Hepatocyte (in vitro differentiated cells): ENCODE results near the gene NPAS4. TPM values are rescaled to one million over a fixed set of nuclear protein-coding genes. Genes with fewer than 3 reads are reported as not detected.

Experiments
- DNase-seq: peaks from one replicate; pipeline ENCODE4 v3.0.0-alpha.2; 2016; ENCODE audit warnings: low spot score
- H2AFZ ChIP-seq: fragments of 200-600 bp; sonication (generic); 2 replicates; pipeline ENCODE4 v1.6.0; 2016; ENCODE audit warnings: antibody characterized with exemption, mild to moderate bottlenecking
- H3K27ac ChIP-seq: fragments of 200-600 bp; sonication (generic); 2 replicates; pipeline ENCODE4 v1.5.1; 2016; ENCODE audit warnings: mild to moderate bottlenecking
- H3K27me3 ChIP-seq: fragments of 200-600 bp; sonication (generic); 2 replicates; pipeline ENCODE4 v1.6.1; 2016
- H3K36me3 ChIP-seq: fragments of 200-600 bp; sonication (generic); replicated peaks from 2 replicates; pipeline ENCODE4 v1.5.1; 2016; ENCODE audit warnings: low read depth; ENCODE audit not compliant: insufficient read depth
- H3K4me1 ChIP-seq: fragments of 200-600 bp; sonication (generic); 2 replicates; pipeline ENCODE4 v1.5.1; 2016; ENCODE audit warnings: mild to moderate bottlenecking, moderate library complexity; ENCODE audit not compliant: insufficient read depth
- H3K4me2 ChIP-seq: fragments of 200-600 bp; sonication (generic); 2 replicates; pipeline ENCODE4 v1.6.0; 2016
- H3K4me3 ChIP-seq: fragments of 200-600 bp; sonication (generic); 2 replicates; pipeline ENCODE4 v1.5.1; 2016; ENCODE audit warnings: mild to moderate bottlenecking
- H3K79me2 ChIP-seq: fragments of 200-600 bp; sonication (generic); 2 replicates; pipeline ENCODE4 v1.6.0; 2017; ENCODE audit warnings: mild to moderate bottlenecking
- H3K9me2 ChIP-seq: fragments of 200-600 bp; sonication (generic); replicated peaks from 2 replicates; pipeline ENCODE4 v1.6.0; 2017; ENCODE audit warnings: mild to moderate bottlenecking; ENCODE audit not compliant: insufficient read depth
- H3K9me3 ChIP-seq: fragments of 200-600 bp; sonication (generic); 2 replicates; pipeline ENCODE4 v1.5.1; 2016; ENCODE audit warnings: low read depth, mild to moderate bottlenecking
- H4K20me1 ChIP-seq: fragments of 200-600 bp; sonication (generic); 2 replicates; pipeline ENCODE4 v1.6.0; 2016; ENCODE audit warnings: mild to moderate bottlenecking; ENCODE audit not compliant: insufficient read depth, poor library complexity, severe bottlenecking
- EZH2 ChIP-seq: fragments of 200-600 bp; sonication (generic); IDR thresholded peaks from 2 replicates; pipeline ENCODE4 v1.6.1; 2016; ENCODE audit warnings: antibody characterized with exemption, mild to moderate bottlenecking, borderline replicate concordance
- EZH2phosphoT487 ChIP-seq: fragments of 200-600 bp; sonication (generic); IDR thresholded peaks from one replicate; pipeline ENCODE4 v1.6.1; 2018; ENCODE audit warnings: antibody characterized with exemption, mild to moderate bottlenecking, low read depth, moderate library complexity; ENCODE audit not compliant: unreplicated experiment, severe bottlenecking
- WGBS: methylation state at CpG from one replicate; pipeline ENCODE4 v1.1.6; 2016; ENCODE audit warnings: low lambda C conversion rate; ENCODE audit errors: missing lambda C conversion rate; 5-methylcytosine and 5-hydroxymethylcytosine counted together
- polyA plus RNA-seq: library from polyadenylated mRNA; unstranded; fragments of >200 nt; fragmentation: Nextera tagmentation; extraction: Ambion mirVana; gene quantifications from 2 replicates; pipeline ENCODE4 v1.2.1, GENCODE V29; 2016
- total RNA-seq: library from RNA; depleted of rRNA; stranded (reverse); fragments of >200 nt; gene quantifications from 2 replicates; pipeline ENCODE4 v1.2.3, GENCODE V29; 2014
- TF ChIP-seq, protein P1 (sequence below): fragments of 200-600 bp; sonication (generic); IDR thresholded peaks from 2 replicates; pipeline ENCODE4 v1.5.1; 2016; ENCODE audit warnings: antibody characterized with exemption, mild to moderate bottlenecking; ENCODE audit not compliant: poor library complexity

The NPAS4 gene
- total and polyA plus RNA-seq, 2 experiments from 2014 or later = 0.31 TPM; not detected in 1

DNA sequence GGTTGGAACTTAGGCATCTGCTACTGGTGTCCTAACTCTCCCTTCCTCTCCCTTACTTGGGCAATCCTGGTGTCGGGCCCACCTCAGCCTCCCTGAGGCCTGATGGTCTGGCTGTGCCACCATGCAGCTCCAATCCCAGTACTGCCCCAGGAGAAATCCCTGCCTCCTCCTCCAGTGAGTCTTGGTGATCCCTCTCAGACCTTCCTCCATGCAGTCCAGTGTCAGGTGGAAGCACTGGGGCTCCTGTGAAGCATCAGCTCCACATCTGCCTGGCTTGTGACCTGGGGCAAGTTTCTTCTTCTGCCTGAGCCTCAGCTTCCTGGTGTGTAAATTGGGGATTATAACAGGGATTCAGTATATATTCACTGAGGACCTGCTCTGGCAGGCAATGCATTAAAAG is 44.1 kb downstream of the NPAS4 start:
- Histone ChIP-seq H3K9me2 (no peaks in the 10 kb centered on the region), H3K36me3 (no peaks in the 10 kb centered on the region), H3K27me3 (no peaks in the 10 kb centered on the region), H3K4me2 (no peak overlapping the region), H3K9me3 (no peaks in the 10 kb centered on the region), H3K79me2 (peaks cover 2% of the 10 kb centered on the region), H3K4me3 (no peak overlapping the region), H4K20me1 (no peaks in the 10 kb centered on the region), H3K27ac (no peak overlapping the region), H2AFZ (no peak overlapping the region), H3K4me1 (peaks cover 12% of the 10 kb centered on the region)
- TF ChIP-seq EZH2phosphoT487 (no peak), EZH2 (no peak)
- TF ChIP-seq, protein P1, sequence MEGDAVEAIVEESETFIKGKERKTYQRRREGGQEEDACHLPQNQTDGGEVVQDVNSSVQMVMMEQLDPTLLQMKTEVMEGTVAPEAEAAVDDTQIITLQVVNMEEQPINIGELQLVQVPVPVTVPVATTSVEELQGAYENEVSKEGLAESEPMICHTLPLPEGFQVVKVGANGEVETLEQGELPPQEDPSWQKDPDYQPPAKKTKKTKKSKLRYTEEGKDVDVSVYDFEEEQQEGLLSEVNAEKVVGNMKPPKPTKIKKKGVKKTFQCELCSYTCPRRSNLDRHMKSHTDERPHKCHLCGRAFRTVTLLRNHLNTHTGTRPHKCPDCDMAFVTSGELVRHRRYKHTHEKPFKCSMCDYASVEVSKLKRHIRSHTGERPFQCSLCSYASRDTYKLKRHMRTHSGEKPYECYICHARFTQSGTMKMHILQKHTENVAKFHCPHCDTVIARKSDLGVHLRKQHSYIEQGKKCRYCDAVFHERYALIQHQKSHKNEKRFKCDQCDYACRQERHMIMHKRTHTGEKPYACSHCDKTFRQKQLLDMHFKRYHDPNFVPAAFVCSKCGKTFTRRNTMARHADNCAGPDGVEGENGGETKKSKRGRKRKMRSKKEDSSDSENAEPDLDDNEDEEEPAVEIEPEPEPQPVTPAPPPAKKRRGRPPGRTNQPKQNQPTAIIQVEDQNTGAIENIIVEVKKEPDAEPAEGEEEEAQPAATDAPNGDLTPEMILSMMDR = no peak
- DNase-seq = no peak
- 100% methylated on average over 1 of the region's 1 CpG for WGBS

DNA sequence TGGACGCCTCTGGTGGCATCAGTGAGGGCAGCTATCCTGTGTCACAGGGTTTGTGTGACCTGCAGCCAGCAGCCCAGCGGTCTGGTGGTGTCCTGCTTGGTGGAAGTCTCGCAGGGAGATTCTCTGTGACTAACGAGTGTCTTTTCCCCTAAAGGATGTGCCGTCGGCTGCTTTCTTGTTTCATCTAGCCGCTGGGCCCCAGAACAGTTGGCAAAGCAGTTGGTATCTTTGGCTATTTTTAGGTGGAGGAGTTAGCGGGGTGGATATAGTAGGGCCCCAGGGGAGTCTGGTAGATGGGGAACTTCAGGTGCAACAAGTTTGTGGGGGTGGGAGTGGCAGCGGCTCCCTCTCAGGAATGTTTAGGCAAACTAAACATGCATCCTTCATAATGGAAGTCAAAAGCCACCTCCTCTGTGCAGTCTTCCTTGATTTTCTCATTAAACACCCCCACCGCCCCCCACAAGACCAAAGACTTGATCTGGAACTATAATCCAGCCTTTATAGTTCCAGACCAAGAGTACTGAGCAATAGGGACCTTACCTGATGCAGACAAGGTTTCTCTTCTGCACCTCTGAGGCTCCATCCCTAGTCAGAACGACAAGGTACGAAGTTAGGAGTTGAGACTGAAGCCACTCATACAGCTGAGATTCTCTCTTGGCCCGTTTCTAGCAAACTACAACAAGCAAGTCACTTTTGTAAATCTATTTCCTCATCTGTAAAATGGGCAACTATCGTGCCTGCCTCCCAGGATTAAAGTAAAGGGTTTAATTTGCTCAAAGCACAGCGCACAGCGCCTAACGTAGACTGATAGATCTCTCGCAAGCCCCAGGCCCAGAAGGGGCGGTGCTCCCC is 44.8 kb downstream of the NPAS4 start:
- peak overlapping the region; percentile 98 for H2AFZ ChIP-seq

DNA sequence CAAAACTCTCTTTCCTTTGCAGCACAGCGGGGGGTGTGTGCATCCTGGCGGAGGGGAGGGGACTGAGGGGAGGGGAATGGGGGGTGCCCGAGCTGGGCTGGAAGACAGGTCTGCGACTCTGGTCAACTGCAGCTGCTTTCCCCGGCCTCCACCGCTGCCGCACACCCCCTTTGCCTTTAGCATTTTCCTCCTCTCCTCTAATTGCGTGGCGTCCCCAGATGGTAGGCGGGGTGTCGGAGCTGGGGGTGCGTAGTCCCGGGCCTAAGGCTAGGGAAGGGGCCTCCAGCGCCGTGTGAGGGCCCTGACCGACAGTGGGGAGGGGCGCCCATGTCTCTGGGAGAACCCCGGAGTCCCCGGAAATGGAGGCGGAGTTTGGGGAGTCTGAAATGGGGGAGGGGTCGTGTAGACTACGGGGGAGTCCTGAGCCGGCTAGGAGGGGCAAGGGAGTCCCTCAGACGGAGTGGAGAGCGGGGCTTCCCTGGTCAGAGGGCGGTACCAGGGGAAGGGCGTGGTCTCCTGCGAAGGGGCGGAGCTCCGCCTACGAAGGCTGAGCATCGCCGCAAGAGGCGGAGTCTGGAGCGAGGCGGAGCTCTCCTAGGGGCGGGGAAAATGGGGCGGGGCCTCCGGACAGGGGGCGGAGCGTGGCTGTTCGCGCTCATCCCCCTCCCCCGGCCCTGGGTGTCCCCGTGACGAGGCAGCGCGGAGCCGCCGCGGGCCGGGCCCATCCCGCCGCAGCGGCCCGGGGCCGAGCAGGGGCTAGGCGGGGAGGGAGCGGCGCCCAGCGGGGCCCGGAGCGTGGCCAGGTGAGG is 45.6 kb downstream of the NPAS4 start, which contains the start of gene PELI3:
Gene PELI3 (plus strand): TSS at position 681 of the 809 bp plus-strand sequence. CDS start 1,224 bp downstream, outside the sequence.
- no peaks in the 10 kb centered on the region for H4K20me1 ChIP-seq
- H3K4me2 ChIP-seq = peak within 1 kb of the TSS; percentile 99
- TF ChIP-seq EZH2phosphoT487 (no peak), EZH2 (no peak)
- TF ChIP-seq, protein P1 = no peak
- DNase-seq = peak; percentile 98
- no peaks in the 10 kb centered on the region for H3K9me3 ChIP-seq
- H3K79me2 ChIP-seq = peaks cover 2% of the 10 kb centered on the region
- H3K4me1 ChIP-seq = peaks cover 12% of the 10 kb centered on the region
- no peaks in the 10 kb centered on the region for H3K36me3 ChIP-seq
- peak within 1 kb of the TSS; percentile 89 for H3K27ac ChIP-seq
- peak within 1 kb of the TSS; percentile 98 for H2AFZ ChIP-seq
- no peaks in the 10 kb centered on the region for H3K27me3 ChIP-seq
- peak within 1 kb of the TSS; percentile 99 for H3K4me3 ChIP-seq
- 2% methylated on average over 26 of the region's 63 CpGs for WGBS
- H3K9me2 ChIP-seq = no peaks in the 10 kb centered on the region

More for the DNA sequence above, 44.8 kb downstream of the NPAS4 start:
- H3K4me2 ChIP-seq = peak overlapping the region; percentile 96
- 50% methylated on average over 19 of the region's 19 CpGs for WGBS
- TF ChIP-seq, protein P1 = no peak
- no peak for TF ChIP-seq EZH2
- TF ChIP-seq EZH2phosphoT487 = no peak
- H3K9me3 ChIP-seq = no peaks in the 10 kb centered on the region
- peaks cover 2% of the 10 kb centered on the region for H3K79me2 ChIP-seq
- no peaks in the 10 kb centered on the region for H3K36me3 ChIP-seq
- H3K9me2 ChIP-seq = no peaks in the 10 kb centered on the region
- H3K4me1 ChIP-seq = peaks cover 12% of the 10 kb centered on the region
- H3K4me3 ChIP-seq = peak overlapping the region; percentile 99
- peak overlapping the region; percentile 89 for H3K27ac ChIP-seq
- H3K27me3 ChIP-seq = no peaks in the 10 kb centered on the region
- no peak for DNase-seq
- no peaks in the 10 kb centered on the region for H4K20me1 ChIP-seq
